SJSA1 (cell line): Measurements from ENCODE around the gene KIF7. TPM values are rescaled to one million over a fixed set of nuclear protein-coding genes. Genes with fewer than 3 reads are reported as not detected.

Experiments
- DNase-seq, 2 experiments: peaks; one replicate each; pipeline ENCODE4 v3.0.0-alpha.2; 2015 to 2020; ENCODE audit warnings: low spot score in 2 of 2, low read depth in 1 of 2
- H3K27ac ChIP-seq: fragments of 250-450 bp; sonication (Bioruptor Pico); 2 replicates; pipeline ENCODE4 v1.5.1; 2020; ENCODE audit warnings: mild to moderate bottlenecking, moderate library complexity
- H3K27me3 ChIP-seq: fragments of 250-450 bp; sonication (Bioruptor Pico); replicated peaks from 2 replicates; pipeline ENCODE4 v1.5.1; 2020; ENCODE audit warnings: mild to moderate bottlenecking, moderate library complexity
- H3K36me3 ChIP-seq: fragments of 250-450 bp; sonication (Bioruptor Pico); 2 replicates; pipeline ENCODE4 v1.5.1; 2020; ENCODE audit warnings: mild to moderate bottlenecking
- H3K4me1 ChIP-seq: fragments of 250-450 bp; sonication (Bioruptor Pico); replicated peaks from 2 replicates; pipeline ENCODE4 v1.6.1; 2021; ENCODE audit warnings: mild to moderate bottlenecking
- H3K4me3 ChIP-seq: fragments of 250-450 bp; sonication (Bioruptor Pico); 2 replicates; pipeline ENCODE4 v1.5.1; 2020; ENCODE audit warnings: mild to moderate bottlenecking
- H3K9me3 ChIP-seq: fragments of 250-450 bp; sonication (Bioruptor Pico); replicated peaks from 2 replicates; pipeline ENCODE4 v1.5.1; 2020; ENCODE audit warnings: mild to moderate bottlenecking
- total RNA-seq: library from RNA; depleted of rRNA; stranded (reverse); fragments of >200 nt; shearing (Covaris generic); gene quantifications from 2 replicates; pipeline ENCODE4 v1.2.3, GENCODE V29; 2014

Gene KIF7
- total RNA-seq, 1 experiment from 2014 or later = 13.8 TPM

GRCh38 chr15:89679212-89679611 lies 23.9 kb upstream of the KIF7 start, which contains the start of gene PLIN1:
Gene PLIN1, minus strand, starts transcription at chr15:89679367. Its CDS starts 1,878 bp downstream, at chr15:89677489.
- Histone ChIP-seq H3K4me3 (no peak within 1 kb of the TSS), H3K27ac (no peak within 1 kb of the TSS), H3K27me3 (no peaks in the 10 kb centered on the region), H3K36me3 (peaks cover 4% of the 10 kb centered on the region; the same call in 1 of the 2 replicates), H3K4me1 (no peaks in the 10 kb centered on the region), H3K9me3 (no peaks in the 10 kb centered on the region)
- peak in 1 of 2 experiments; percentile 22 for DNase-seq

- Histone ChIP-seq H3K4me3 (no peak overlapping the region), H3K27ac (no peak overlapping the region), H3K4me1 (no peaks in the 10 kb centered on the region), H3K27me3 (no peaks in the 10 kb centered on the region), H3K36me3 (no peaks in the 10 kb centered on the region), H3K9me3 (no peaks in the 10 kb centered on the region)
- DNase-seq = peak in 1 of 2 experiments; percentile 30
Observed at GRCh38 chr15:89677381-89677780, 22.1 kb upstream of the KIF7 start.

- H3K9me3 ChIP-seq = no peaks in the 10 kb centered on the region
- no peak overlapping the region for H3K27ac ChIP-seq
- no peaks in the 10 kb centered on the region for H3K4me1 ChIP-seq
- H3K4me3 ChIP-seq = no peak overlapping the region
- DNase-seq = no peak
- no peaks in the 10 kb centered on the region for H3K36me3 ChIP-seq
- no peaks in the 10 kb centered on the region for H3K27me3 ChIP-seq
Observed at GRCh38 chr15:89675606-89676005, 20.3 kb upstream of the KIF7 start.

GRCh38 chr15:89674526-89674925 lies 19.3 kb upstream of the KIF7 start:
- Histone ChIP-seq H3K4me3 (no peak overlapping the region), H3K36me3 (no peaks in the 10 kb centered on the region), H3K9me3 (no peaks in the 10 kb centered on the region), H3K27ac (no peak overlapping the region), H3K27me3 (no peaks in the 10 kb centered on the region), H3K4me1 (no peaks in the 10 kb centered on the region)
- peak in 1 of 2 experiments; percentile 19 for DNase-seq

GRCh38 chr15:89673165-89673512 lies 17.9 kb upstream of the KIF7 start:
- Histone ChIP-seq H3K27me3 (no peaks in the 10 kb centered on the region), H3K36me3 (no peaks in the 10 kb centered on the region), H3K4me3 (no peak overlapping the region), H3K9me3 (no peaks in the 10 kb centered on the region), H3K4me1 (no peaks in the 10 kb centered on the region), H3K27ac (no peak overlapping the region)
- DNase-seq = no peak

GRCh38 chr15:89672221-89673164 lies 17.2 kb upstream of the KIF7 start:
- no peaks in the 10 kb centered on the region for H3K27me3 ChIP-seq
- no peak overlapping the region for H3K27ac ChIP-seq
- no peak overlapping the region for H3K4me3 ChIP-seq
- no peaks in the 10 kb centered on the region for H3K9me3 ChIP-seq
- no peaks in the 10 kb centered on the region for H3K4me1 ChIP-seq
- H3K36me3 ChIP-seq = no peaks in the 10 kb centered on the region
- DNase-seq = no peak

GRCh38 chr15:89671687-89672086 lies 16.4 kb upstream of the KIF7 start:
- Histone ChIP-seq H3K27ac (no peak overlapping the region), H3K36me3 (no peaks in the 10 kb centered on the region), H3K27me3 (no peaks in the 10 kb centered on the region), H3K9me3 (no peaks in the 10 kb centered on the region), H3K4me3 (no peak overlapping the region), H3K4me1 (no peaks in the 10 kb centered on the region)
- no peak for DNase-seq

- Histone ChIP-seq H3K9me3 (no peaks in the 10 kb centered on the region), H3K27me3 (no peaks in the 10 kb centered on the region), H3K27ac (no peak overlapping the region), H3K4me1 (peaks cover 2% of the 10 kb centered on the region), H3K36me3 (no peaks in the 10 kb centered on the region), H3K4me3 (no peak overlapping the region)
- DNase-seq = no peak
Observed at GRCh38 chr15:89670971-89671560, 15.8 kb upstream of the KIF7 start.

- Histone ChIP-seq H3K27me3 (no peaks in the 10 kb centered on the region), H3K4me1 (peaks cover 13% of the 10 kb centered on the region), H3K4me3 (no peak overlapping the region), H3K9me3 (no peaks in the 10 kb centered on the region), H3K36me3 (no peaks in the 10 kb centered on the region), H3K27ac (no peak overlapping the region)
- no peak for DNase-seq
Observed at GRCh38 chr15:89669941-89670340, 14.7 kb upstream of the KIF7 start.

- no peak overlapping the region for H3K4me3 ChIP-seq
- no peak overlapping the region for H3K27ac ChIP-seq
- H3K36me3 ChIP-seq = no peaks in the 10 kb centered on the region
- H3K9me3 ChIP-seq = no peaks in the 10 kb centered on the region
- H3K27me3 ChIP-seq = no peaks in the 10 kb centered on the region
- H3K4me1 ChIP-seq = peaks cover 14% of the 10 kb centered on the region
- no peak for DNase-seq
Observed at GRCh38 chr15:89669309-89669865, 14.1 kb upstream of the KIF7 start.

- peaks cover 16% of the 10 kb centered on the region for H3K4me1 ChIP-seq
- no peak overlapping the region for H3K4me3 ChIP-seq
- H3K9me3 ChIP-seq = no peaks in the 10 kb centered on the region
- H3K36me3 ChIP-seq = no peaks in the 10 kb centered on the region
- no peak overlapping the region for H3K27ac ChIP-seq
- DNase-seq = no peak
- no peaks in the 10 kb centered on the region for H3K27me3 ChIP-seq
Observed at GRCh38 chr15:89668171-89668570, 12.9 kb upstream of the KIF7 start.

GRCh38 chr15:89667706-89667960 lies 12.4 kb upstream of the KIF7 start:
- Histone ChIP-seq H3K27ac (no peak overlapping the region), H3K36me3 (no peaks in the 10 kb centered on the region), H3K9me3 (no peaks in the 10 kb centered on the region), H3K4me1 (peaks cover 22% of the 10 kb centered on the region), H3K27me3 (no peaks in the 10 kb centered on the region), H3K4me3 (no peak overlapping the region)
- no peak for DNase-seq

- peaks cover 27% of the 10 kb centered on the region for H3K4me1 ChIP-seq
- no peaks in the 10 kb centered on the region for H3K27me3 ChIP-seq
- DNase-seq = no peak
- H3K36me3 ChIP-seq = no peaks in the 10 kb centered on the region
- no peaks in the 10 kb centered on the region; the same call in 1 of the 2 replicates for H3K9me3 ChIP-seq
- H3K27ac ChIP-seq = no peak overlapping the region
- H3K4me3 ChIP-seq = no peak overlapping the region
Observed at GRCh38 chr15:89666858-89667705, 11.8 kb upstream of the KIF7 start.
